Stimulated activated naive CD8-positive, alpha-beta T cell treated with anti-CD3 and anti-CD28 coated beads, Interleukin-15, Interleukin-2, amounts not matched to agents 100 U/mL and 50 U/mL, for 24 hours (primary cell): ENCODE results near the gene CDK5RAP1.

Experiments
- ATAC-seq: fragments of 150-1000 bp; cut with Tn5 transposase; one replicate; pipeline ENCODE4 v1.10.0; 2021
- DNase-seq: peaks from one replicate; pipeline ENCODE4 v3.0.0; 2021

CDK5RAP1 gene

DNA sequence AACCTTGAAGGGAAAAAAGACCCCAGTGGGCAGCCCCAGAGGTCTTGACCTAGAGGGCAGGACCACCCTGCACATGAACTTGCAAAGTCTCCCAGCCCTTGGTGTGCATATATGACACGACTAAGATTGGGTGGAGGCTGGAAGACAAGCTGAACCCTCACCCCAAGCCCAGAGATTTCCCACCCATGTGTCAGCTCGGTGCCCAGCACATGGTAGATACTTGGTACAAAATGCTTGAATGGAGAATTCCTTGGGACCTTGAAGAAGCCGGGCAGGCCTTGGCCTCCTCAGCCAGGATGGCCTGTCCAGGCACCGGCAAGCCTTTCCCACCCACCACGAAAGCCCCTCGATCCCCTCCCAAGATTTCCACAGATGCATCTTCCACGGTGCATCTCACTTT lies 67.7 kb downstream of the CDK5RAP1 start:
- ATAC-seq (no peak), DNase-seq (no peak)

DNA sequence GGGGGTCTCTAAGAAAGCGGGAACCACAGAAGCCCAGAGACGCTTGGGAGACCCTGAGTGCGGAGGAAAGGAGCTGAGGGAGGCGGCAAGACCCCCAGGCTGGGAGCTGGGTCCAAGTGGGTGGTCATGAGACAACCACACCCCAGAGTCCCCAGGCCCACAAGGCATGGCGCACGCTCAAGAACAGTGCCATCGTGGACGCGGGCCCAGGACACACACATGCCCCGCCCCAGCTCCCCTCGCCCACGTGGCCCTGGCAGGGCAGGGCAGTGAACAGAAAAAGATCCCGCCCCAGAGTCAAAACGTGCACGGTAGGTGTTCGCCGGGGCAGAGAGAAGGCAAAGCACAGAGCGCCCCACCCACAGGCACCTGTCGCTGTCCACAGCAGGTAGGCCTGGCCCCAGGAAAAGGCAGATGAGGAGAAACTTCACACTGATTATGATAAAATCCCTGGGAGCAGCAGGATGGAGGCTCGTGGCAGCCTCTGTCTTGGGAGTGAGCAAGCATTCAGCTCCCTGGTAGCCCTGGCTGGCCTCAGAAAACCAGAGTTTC lies 68.3 kb downstream of the CDK5RAP1 start:
- no peak for DNase-seq
- no peak for ATAC-seq

GRCh38 chr20:33328157-33329137 lies 72.9 kb downstream of the CDK5RAP1 start:
- no peak for ATAC-seq
- no peak for DNase-seq

DNA sequence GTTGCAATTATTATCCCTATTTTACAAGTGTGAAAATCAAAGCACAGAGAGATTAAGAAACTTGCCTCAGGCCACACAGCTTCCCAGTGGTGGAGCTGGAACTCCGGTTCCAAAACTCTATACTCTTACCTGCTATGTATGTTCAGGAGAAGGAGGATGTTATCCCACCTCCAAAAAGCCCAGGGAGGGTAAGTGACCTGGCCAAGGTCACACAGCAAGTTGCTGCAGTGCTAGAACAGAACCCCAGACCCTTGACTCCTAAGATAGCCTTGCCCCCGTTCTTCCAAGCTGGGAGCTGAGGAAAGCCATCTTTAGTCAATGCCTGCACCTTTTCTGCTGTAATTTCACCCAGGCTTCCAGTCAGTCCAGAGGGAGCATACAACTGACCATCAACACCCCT lies 76.0 kb downstream of the CDK5RAP1 start:
- no peak for DNase-seq
- ATAC-seq = no peak

GRCh38 chr20:33323236-33323635 lies 78.1 kb downstream of the CDK5RAP1 start:
- no peak for DNase-seq
- no peak for ATAC-seq

DNA sequence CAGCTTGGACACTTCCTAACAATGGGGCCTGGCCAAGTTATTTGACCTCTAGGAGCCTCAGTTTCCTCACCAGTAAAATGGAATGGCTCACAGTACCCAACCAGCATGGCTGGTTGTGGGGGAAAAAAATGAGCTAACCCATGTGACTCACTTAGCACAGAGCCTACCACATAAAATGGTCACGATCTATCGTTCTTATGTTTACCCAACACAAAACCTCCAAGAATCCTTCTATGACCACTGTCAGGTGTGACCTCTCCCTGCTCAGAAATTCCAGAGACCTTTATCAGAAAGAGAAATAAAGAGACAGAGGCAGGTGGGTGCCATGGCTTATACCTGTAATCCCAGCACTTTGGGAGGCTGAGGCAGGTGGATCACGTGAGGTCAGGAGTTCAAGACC lies 78.9 kb downstream of the CDK5RAP1 start:
- DNase-seq = no peak
- no peak for ATAC-seq

GRCh38 chr20:33320006-33320405 lies 81.3 kb downstream of the CDK5RAP1 start:
- ATAC-seq (no peak), DNase-seq (no peak)

DNA sequence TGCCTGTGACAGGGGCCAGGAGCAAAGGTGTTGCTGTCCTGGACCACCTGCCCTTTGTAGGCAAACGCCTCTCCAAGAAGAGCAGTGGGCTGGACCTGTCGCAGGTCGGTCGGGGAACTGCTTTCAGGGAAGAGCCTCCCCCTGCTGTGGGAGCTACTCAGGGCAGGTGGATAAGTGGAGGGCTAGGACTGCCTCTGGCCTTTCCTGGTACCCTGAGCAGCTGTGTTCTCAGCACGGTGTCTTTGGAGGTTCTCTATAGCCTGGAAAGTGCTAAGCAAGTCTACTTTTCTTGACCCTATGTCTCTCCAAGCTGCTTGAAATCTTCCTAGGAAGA lies 83.3 kb downstream of the CDK5RAP1 start:
- no peak for ATAC-seq
- no peak for DNase-seq

- ATAC-seq (no peak), DNase-seq (no peak)
These were observed 83.8 kb downstream of the CDK5RAP1 start for GRCh38 chr20:33317424-33318095.

DNA sequence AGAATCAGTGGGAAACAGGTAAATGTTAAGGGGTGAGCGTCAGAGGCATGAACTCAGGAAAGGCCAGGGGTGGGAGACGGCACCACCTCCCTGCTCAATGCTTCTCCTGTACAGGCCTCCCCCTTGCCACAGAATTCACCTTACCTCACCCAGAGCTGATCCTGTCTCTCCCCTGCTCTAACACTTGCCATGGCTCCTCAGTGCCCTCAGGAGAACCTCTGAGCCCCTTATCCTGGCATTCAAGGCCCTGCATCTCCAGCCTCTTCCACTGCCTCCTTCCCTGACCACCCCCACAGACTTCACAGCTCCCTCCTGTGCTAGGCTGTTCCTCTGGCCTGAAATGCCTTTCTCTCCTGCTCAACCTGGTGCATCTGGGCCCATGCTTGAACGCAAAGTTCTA lies 84.4 kb downstream of the CDK5RAP1 start:
- no peak for DNase-seq
- ATAC-seq = no peak

DNA sequence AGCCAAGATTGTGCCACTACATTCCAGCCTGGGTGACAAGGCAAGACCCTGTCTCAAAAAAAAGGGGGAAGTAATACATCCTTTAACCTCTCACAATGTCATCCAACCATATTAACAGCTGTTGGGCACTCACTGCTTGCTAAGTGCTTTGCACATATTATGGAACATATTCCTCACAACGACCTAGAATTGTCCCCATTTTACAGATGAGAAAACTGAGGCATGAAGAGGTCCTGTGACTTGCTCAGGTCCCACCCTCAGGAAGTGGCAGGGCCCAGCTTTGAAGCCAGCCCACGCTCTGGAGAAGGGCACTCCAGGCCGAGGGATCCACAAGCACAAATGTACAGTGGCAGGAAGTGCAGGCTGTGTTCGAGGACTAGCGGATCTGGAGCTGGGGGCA lies 85.0 kb downstream of the CDK5RAP1 start:
- ATAC-seq = no peak
- no peak for DNase-seq

DNA sequence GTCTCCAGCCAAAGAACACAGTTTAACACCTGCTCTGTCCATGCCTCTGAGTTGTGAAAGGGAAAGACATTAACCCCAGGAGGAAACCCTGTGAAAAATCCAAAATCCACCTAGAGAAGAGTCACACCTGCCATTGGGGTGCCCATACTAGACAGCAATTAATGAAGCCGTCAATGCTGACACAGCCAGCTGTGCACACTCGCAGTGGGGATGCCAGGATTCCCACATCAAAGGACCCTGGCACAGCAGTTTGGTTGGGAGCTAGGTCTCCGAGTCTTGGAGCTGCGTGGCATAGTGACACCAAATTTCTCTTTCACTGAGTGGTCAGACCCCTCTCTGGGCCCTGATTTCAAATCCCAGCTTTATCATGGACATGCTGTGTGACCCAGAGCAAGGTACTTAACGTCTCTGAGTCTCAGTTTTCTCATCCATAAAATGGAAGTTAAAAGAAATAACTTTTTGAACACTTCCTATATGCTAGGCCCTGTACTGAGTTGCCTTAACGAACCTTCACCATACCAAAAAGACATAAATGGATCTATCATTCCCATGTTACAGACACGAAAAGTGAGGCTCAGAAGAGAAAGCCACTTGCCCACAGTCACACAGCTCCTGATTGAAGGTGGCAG lies 87.5 kb downstream of the CDK5RAP1 start:
- ATAC-seq = no peak
- no peak for DNase-seq

- no peak for DNase-seq
- no peak for ATAC-seq
These were observed 88.7 kb downstream of the CDK5RAP1 start for GRCh38 chr20:33312583-33312982.

- DNase-seq = no peak
- ATAC-seq = no peak
These were observed 89.3 kb downstream of the CDK5RAP1 start for GRCh38 chr20:33311996-33312395.

- ATAC-seq (no peak), DNase-seq (no peak)
These were observed 90.3 kb downstream of the CDK5RAP1 start for GRCh38 chr20:33311011-33311410.

- DNase-seq = no peak
- ATAC-seq = no peak
These were observed 90.9 kb downstream of the CDK5RAP1 start for GRCh38 chr20:33310327-33310899.

DNA sequence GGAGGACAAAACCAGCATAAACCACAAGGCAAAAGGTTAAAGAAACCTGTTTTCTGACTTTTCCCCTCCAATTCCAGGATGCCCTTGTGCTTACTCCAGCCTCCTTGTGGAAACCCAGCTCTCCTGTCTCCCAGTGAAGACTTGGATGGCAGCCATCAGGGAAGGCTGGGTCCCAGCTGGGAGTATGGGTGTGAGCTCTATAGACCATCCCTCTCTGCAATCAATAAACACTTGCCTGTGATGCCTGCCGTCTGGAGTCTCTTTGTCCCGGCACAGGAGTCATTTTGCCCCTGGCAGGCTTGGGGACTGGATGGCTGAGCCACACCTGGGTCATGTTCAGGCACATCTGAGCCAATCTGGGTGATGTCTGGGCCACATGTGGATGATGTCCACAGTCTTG lies 91.7 kb downstream of the CDK5RAP1 start:
- no peak for ATAC-seq
- no peak for DNase-seq
